SHP77 treated with DMSO at 0.1 percent for 48 hours (cell line): ENCODE measurements around the gene STK4.
A peak's percentile ranks its signal among the peaks of the same experiment; 100 is the strongest.

Experiments
- DNase-seq: peaks from one replicate; lab custom pipeline; 2025; lab: John Stamatoyannopoulos, UW

STK4 gene

DNA sequence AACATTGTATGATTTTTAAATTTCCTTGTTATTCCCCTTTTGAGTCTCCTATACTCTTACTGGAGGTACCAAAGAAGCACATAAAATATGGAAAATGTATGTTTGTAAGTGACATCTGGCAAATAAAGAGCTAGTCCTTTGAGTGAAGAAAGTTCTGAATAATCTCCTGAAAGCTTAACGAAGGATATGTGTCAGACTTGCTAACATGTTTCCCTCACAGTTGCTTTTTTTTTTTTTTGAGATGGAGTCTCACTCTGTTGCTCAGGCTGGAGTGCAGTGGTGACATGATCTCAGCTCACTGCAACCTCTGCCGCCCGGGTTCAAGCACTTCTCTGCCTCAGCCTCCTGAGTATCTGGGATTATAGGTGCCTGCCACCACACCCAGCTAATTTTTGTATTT, 63.6 kb downstream of the STK4 start:
- DNase-seq: no peak

- no peak for DNase-seq
These were observed 66.0 kb downstream of the STK4 start for GRCh38 chr20:45032276-45032675.

- no peak for DNase-seq
These were observed 66.5 kb downstream of the STK4 start for GRCh38 chr20:45032781-45033180.

GRCh38 chr20:45034436-45034835, 68.1 kb downstream of the STK4 start:
- no peak for DNase-seq

GRCh38 chr20:45036044-45036755, 69.9 kb downstream of the STK4 start:
- no peak for DNase-seq

GRCh38 chr20:45037050-45037449, 70.7 kb downstream of the STK4 start:
- no peak for DNase-seq

GRCh38 chr20:45037635-45038034, 71.3 kb downstream of the STK4 start:
- no peak for DNase-seq

DNA sequence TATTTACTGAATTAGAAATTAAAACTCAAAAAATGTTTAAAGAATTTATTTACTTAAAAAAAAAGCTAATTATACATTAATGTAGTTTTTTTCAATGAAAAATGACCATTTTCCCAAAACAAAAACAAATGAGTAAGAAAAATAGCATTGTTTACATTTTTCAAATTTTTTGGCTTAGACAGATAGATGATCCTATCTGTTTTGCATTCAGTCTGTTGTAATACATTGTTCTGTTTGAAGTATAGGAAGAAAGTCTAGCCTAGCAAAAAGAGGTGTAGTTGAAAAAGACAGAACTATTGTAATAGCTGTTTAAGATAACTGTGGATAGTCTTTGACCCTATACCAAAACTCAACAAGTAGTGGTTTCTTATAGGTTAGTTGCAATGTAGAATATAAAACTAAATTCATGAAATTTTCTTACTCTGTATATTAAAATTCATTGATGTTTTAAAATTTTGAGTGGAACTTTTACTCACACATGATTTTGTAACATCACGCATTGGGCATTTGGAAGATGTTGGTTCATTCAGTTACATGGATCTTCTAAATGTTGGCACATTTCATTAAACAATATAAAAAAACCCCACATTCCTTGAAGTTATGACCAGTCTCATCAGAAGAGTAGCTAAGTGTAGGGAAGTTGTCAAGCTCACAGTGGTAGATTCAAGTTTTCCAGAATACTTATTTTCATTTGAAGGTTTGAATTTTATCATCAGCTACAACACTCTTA, 72.6 kb downstream of the STK4 start:
- no peak for DNase-seq

DNA sequence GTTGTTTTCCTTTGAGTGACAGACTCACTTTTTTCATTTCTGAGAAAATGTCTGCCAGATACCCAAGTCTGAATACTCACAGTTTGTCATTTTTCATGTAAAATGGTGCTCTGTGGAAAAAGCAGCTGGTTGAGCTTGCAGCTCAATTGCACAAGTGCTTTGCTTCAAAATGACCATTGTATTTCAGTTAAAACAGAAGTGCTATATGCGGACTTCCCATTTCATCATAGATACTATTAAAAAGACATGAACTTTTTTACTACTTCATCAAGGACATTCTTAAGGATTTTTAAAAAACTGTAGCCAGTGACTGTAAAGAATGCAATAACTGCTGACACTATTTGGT, 73.1 kb downstream of the STK4 start:
- no peak for DNase-seq

- peak; percentile 2 for DNase-seq
These were observed 75.4 kb downstream of the STK4 start for GRCh38 chr20:45041464-45042337.

GRCh38 chr20:45042978-45043377, 76.7 kb downstream of the STK4 start:
- no peak for DNase-seq

- no peak for DNase-seq
These were observed 77.8 kb downstream of the STK4 start for GRCh38 chr20:45044084-45044573.

GRCh38 chr20:45044601-45045000, 78.3 kb downstream of the STK4 start:
- no peak for DNase-seq

DNA sequence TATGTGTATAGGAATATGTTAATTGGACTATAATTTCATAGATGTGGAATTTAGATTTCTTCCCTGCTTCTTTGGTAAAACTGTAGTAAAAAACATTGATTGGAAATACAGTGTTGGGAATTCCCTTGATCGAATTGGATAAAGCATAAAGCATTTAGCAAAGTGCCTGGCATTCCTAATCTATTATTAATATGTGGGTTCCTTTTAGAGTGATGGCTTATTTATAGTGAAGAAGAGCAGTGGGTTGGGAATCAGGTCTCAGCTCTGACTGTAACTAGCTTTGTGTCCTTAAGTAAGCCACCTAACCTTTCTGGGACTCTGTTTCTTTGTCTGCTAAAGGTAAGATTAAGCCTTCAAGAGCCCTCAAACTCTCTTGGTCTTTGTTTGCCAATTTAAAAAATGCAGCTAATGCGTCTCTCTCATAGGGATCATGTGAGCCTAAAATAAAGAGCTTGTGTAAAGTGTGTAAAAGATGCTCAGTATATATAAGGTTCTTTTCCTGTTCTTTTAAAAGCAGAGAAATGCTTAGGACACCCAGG, 81.3 kb downstream of the STK4 start:
- DNase-seq: no peak

- DNase-seq: no peak
These were observed 83.1 kb downstream of the STK4 start for GRCh38 chr20:45049438-45049837.

- DNase-seq: no peak
These were observed 83.7 kb downstream of the STK4 start for GRCh38 chr20:45049904-45050471.

- DNase-seq: no peak
These were observed 85.1 kb downstream of the STK4 start for GRCh38 chr20:45051204-45052060.

- no peak for DNase-seq
These were observed 86.6 kb downstream of the STK4 start for GRCh38 chr20:45052698-45053429.

DNA sequence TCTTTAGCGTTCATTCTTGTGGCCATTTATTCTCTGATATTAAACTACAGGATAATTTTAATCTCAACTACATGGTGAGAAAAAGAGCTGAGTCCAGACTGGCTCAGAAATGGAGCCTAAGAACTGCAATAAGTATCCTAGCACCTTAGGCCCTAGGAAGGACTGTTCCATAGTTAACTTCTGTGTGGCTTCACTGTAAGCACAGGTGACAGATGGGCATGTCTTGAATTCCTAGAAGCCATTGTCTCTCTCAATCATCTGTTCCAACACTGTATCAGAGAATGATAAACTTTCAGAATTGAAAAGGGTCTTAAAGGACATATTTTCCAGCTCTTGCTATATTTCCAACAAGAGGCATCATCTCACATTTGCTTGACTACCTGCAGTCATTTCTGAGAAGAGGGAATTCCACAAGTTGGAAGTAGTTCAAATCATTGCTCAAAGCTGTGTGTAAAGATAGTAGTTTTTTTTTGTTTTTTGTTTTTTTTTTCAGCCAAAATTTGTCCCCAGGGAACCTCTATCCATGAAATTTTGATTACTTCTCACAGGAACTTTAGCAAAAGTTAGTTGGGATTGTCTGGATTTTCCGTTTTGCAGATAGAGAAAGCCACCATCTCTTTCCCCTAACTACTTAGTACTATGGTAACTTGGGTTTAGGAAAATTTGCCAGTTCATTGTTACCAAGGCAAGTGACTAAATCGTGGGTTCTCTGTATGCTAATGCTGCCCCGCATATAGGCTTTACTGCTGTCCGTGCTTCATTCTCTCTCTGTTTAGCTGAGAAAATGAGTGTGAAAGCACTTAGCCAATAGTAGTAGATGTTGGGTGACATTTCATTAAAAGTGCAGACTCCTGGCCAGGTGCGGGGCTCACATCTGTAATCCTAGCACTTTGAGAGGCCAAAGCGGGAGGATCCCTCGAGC, 87.4 kb downstream of the STK4 start:
- no peak for DNase-seq
